CMK (cell line): ENCODE results near the gene GLYATL1B.
"Not testable (repeated sequence)": the region's sequence is repeated elsewhere in the genome, so short reads cannot be mapped to it uniquely, and the experiment has no call there.

Experiments used
- DNase-seq: peaks from one replicate; pipeline ENCODE4 v3.0.0-alpha.2; 2010; ENCODE audit warnings: low read depth

The GLYATL1B gene

GRCh38 chr11:59095972-59096575 lies 10.0 kb downstream of the GLYATL1B start:
- not testable (repeated sequence) for DNase-seq

- DNase-seq = peak; percentile 11
Measured at GRCh38 chr11:59097113-59097708, 11.1 kb downstream of the GLYATL1B start.

- DNase-seq = not testable (repeated sequence)
Measured at GRCh38 chr11:59097938-59098337, 11.8 kb downstream of the GLYATL1B start.

- no peak for DNase-seq
Measured at GRCh38 chr11:59102259-59102765, 16.2 kb downstream of the GLYATL1B start.

GRCh38 chr11:59106363-59107336 lies 20.5 kb downstream of the GLYATL1B start, which contains the start of gene FAM111B:
TSS of gene FAM111B (plus strand) at chr11:59107237. CDS start at chr11:59109626, 2,389 bp downstream.
- no peak for DNase-seq

GRCh38 chr11:59107721-59108120 lies 21.6 kb downstream of the GLYATL1B start:
- DNase-seq = not testable (repeated sequence)

- DNase-seq = no peak
Measured at GRCh38 chr11:59112494-59112893, 26.4 kb downstream of the GLYATL1B start.

- no peak for DNase-seq
Measured at GRCh38 chr11:59114344-59114743, 28.2 kb downstream of the GLYATL1B start.

GRCh38 chr11:59115553-59115952 lies 29.4 kb downstream of the GLYATL1B start:
- no peak for DNase-seq

- no peak for DNase-seq
Measured at GRCh38 chr11:59117774-59118173, 31.7 kb downstream of the GLYATL1B start.

- no peak for DNase-seq
Measured at GRCh38 chr11:59119826-59120225, 33.7 kb downstream of the GLYATL1B start.

- DNase-seq = peak; percentile 56
Measured at GRCh38 chr11:59135648-59136461, 49.7 kb downstream of the GLYATL1B start.

- not testable (repeated sequence) for DNase-seq
Measured at GRCh38 chr11:59136551-59136950, 50.4 kb downstream of the GLYATL1B start.

- DNase-seq = no peak
Measured at GRCh38 chr11:59137190-59137589, 51.1 kb downstream of the GLYATL1B start.

- no peak for DNase-seq
Measured at GRCh38 chr11:59138643-59139042, 52.5 kb downstream of the GLYATL1B start.

GRCh38 chr11:59141191-59141590 lies 55.1 kb downstream of the GLYATL1B start:
- DNase-seq = no peak

- DNase-seq = no peak
Measured at GRCh38 chr11:59141673-59142460, 55.8 kb downstream of the GLYATL1B start.

- peak; percentile 58 for DNase-seq
Measured at GRCh38 chr11:59142530-59143507, 56.7 kb downstream of the GLYATL1B start, which contains the start of gene FAM111A. TSS of gene FAM111A (plus strand) at chr11:59142856. CDS start at chr11:59148873, 6,017 bp downstream.

- no peak for DNase-seq
Measured at GRCh38 chr11:59144096-59144495, 58.0 kb downstream of the GLYATL1B start.
